Activated naive CD8-positive, alpha-beta T cell treated with anti-CD3 and anti-CD28 coated beads, Interleukin-2, amount 10 ng/mL, durations not matched to agents 7 days and 5 days (primary cell): Measurements from ENCODE around the gene PSMD1. TPM values are rescaled to one million over a fixed set of nuclear protein-coding genes. Genes with fewer than 3 reads are reported as not detected.

ENCODE experiments used
- ATAC-seq: fragments of 150-1000 bp; cut with Tn5 transposase; one replicate; pipeline ENCODE4 v1.10.0; 2021; ENCODE audit warnings: low read depth, moderate library complexity
- POLR2A ChIA-PET: fragments of 350-600 bp; sonication (Branson Sonifier 250); formaldehyde crosslinking; loops from one replicate; lab custom pipeline; 2021; ENCODE audit warnings: antibody characterized with exemption; lab: Charles Lee
- DNase-seq: peaks from one replicate; pipeline ENCODE4 v3.0.0; 2021
- H3K27ac Mint-ChIP-seq: one replicate; pipeline ENCODE4 v1.8.0; 2022; ENCODE audit warnings: mild to moderate bottlenecking, mixed read lengths
- H3K27me3 Mint-ChIP-seq: one replicate; pipeline ENCODE4 v1.8.0; 2022; ENCODE audit warnings: mild to moderate bottlenecking, moderate library complexity, mixed read lengths
- H3K36me3 Mint-ChIP-seq: one replicate; pipeline ENCODE4 v1.8.0; 2021; ENCODE audit warnings: mild to moderate bottlenecking, mixed read lengths
- H3K4me1 Mint-ChIP-seq: one replicate; pipeline ENCODE4 v1.8.0; 2021; ENCODE audit warnings: mixed read lengths
- H3K4me3 Mint-ChIP-seq: one replicate; pipeline ENCODE4 v1.8.0; 2022; ENCODE audit warnings: mild to moderate bottlenecking, moderate library complexity, mixed read lengths
- H3K9me3 Mint-ChIP-seq: one replicate; pipeline ENCODE4 v1.8.0; 2021; ENCODE audit warnings: mixed read lengths
- total RNA-seq, 2 experiments: library from RNA; stranded (reverse); gene quantifications; one replicate each; pipeline ENCODE4 v1.2.3, GENCODE V29; 2021

The PSMD1 gene
- 10 to 100 TPM; 64.0 to 65.4 TPM for total RNA-seq

DNA sequence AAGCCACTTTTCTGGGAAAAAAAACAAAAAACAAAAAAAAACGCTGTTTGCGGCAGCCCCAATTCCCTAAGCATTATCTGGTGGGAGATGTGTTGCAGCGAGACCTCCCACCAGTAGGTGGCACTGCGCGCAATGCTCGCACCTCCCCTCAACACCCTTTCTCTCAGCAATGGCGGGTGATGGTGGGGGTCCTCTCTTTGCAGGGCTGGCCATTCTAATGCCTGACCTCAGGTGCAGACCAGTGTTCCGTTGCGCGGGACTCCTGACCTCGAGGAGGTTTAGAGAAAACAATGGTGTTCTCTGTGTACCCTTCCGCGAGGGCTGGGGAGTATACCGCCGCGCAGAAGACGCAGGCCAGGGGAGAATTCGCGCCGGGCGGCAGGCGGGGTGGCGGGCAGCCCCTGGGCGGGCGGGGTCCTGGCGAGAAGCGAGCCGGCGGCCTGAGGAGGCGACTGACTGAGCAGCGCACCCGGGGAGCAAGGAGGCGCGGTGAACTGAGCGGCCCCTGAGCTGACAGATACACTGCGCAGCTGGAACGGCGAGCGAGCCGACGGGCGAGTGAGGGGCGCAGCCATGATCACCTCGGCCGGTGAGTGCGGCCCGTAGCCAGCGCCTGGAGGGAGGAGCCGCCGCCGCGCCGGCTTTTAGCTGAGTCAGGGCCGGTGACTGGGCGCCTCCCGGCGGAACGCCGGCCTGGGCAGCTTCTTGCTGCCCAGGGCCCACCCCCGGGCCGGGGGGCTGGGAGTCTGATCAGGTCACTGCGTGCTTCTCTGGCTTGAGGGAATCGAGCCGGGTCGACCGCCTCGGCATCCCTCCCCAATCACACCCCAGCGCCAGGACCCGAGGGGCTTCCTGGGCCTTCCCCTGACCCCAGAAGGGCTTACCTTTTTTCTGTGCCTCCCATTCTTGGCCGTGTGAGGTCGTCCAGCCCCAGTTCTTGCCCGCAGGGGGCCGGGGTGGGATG, at the start of gene PSMD1:
TSS of gene PSMD1 (plus strand) at position 415 of the 964 bp plus-strand sequence. CDS start at position 574, 159 bp downstream.
- Mint-ChIP-seq H3K9me3 (no peaks in the 10 kb centered on the region), H3K27me3 (peaks cover 9% of the 10 kb centered on the region), H3K27ac (peak within 1 kb of the TSS; percentile 100), H3K4me3 (peak within 1 kb of the TSS; percentile 97), H3K4me1 (peaks cover 46% of the 10 kb centered on the region), H3K36me3 (peaks cover 3% of the 10 kb centered on the region)
- POLR2A ChIA-PET, result no interaction called here
- peak; percentile 79 for ATAC-seq
- DNase-seq, result peak; percentile 92

DNA sequence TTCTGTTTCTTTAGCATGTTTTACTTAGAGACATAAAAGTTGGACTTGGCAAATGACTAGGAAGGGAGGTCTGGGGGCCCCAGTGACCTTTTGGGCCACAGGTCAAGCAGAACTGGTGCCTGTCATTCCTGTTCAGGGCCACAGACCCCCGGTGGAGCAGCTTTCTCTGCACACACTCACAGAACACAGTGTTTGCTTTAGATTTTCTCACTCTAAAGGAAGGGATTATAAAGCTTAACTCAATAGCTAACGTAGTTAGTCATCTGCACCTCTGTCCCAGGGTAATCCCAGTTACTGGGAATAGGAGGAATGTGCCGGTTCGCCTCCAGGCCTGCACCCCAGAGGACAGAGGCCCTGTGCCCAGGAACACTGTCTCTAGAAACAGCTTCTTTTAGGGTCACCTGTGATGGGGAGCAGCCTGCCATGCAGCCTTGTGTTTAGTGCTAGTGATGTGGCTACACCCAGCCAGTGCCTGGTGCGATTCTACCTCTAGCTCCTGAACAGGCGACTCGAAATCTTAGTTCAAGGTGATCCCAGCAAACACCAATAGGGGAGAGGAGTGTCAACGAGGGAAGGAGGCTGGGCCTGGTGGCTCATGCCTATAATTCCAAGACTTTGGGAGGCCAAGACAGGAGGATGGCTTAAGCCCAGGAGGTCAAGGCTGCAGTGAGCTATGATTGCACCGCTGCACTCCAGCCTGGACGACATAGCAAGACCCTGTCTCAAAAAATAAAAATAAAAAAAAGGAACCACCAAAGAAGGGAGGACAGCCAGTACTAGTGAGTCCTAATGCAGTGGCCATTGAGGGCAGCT, 49.2 kb upstream of the PSMD1 start:
- Mint-ChIP-seq H3K27ac (no peak overlapping the region), H3K4me3 (no peak overlapping the region), H3K4me1 (peaks cover 2% of the 10 kb centered on the region), H3K27me3 (peaks cover 17% of the 10 kb centered on the region), H3K9me3 (peaks cover 9% of the 10 kb centered on the region), H3K36me3 (peaks cover 8% of the 10 kb centered on the region)
- DNase-seq (no peak), ATAC-seq (no peak)
- POLR2A ChIA-PET, result no interaction called here

DNA sequence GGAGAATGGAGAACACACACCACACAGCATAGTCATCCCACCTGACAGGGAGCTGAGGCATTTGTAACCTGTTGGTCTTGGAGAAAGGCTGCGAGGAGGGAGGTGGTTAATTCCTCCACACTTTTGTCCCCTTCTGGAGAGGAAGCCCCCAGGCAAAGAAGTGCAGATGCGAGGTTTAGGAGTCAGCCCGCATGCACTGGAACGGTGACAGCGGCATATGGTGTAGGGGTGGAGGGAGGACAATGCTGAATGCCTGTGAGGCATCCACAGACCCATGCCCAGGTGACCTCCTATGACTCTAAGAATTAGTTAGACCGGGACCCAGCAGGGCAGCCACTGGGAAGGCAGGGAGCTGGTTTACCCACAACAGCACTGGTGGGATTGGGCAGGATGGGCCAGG, 48.5 kb upstream of the PSMD1 start:
- POLR2A ChIA-PET, result no interaction called here
- Mint-ChIP-seq H3K36me3 (peaks cover 8% of the 10 kb centered on the region), H3K27me3 (peaks cover 17% of the 10 kb centered on the region), H3K27ac (no peak overlapping the region), H3K4me1 (peaks cover 2% of the 10 kb centered on the region), H3K9me3 (peaks cover 9% of the 10 kb centered on the region), H3K4me3 (no peak overlapping the region)
- DNase-seq (no peak), ATAC-seq (no peak)

DNA sequence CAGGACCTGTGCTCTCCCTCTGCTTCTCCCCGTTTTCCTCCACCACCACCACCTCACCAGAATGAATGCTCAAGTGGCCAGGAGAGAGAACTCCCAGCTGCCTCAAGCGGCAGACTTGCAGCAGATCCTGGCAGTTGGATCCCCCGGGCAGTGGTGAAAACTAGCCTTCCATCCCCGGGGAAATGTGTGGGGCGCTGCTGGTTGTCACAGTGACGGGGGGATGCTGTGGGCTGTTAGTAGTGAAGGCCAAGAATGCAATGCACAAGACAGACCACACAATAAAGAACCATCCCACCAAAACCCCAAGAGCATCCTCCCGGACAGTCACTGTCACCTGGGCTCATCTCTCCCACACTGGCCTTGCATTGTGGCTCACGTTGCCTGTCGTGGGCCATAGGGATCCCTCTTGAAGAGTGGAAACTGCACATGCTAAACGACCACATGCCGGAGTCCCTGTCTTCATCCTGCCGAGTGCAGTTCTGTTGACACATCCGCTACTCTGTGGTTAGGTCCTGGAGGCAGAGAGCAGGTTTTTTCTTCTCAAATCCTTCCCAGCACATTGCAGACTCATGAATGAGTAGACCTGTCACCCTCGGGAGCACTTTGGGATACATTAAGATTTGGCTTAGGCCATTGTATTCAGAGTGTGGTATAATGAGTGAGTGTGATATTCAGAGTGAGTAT, 47.3 kb upstream of the PSMD1 start:
- Mint-ChIP-seq H3K27ac (no peak overlapping the region), H3K4me3 (no peak overlapping the region), H3K9me3 (peaks cover 9% of the 10 kb centered on the region), H3K36me3 (peaks cover 8% of the 10 kb centered on the region), H3K27me3 (peaks cover 14% of the 10 kb centered on the region), H3K4me1 (peaks cover 2% of the 10 kb centered on the region)
- POLR2A ChIA-PET, result no interaction called here
- no peak for DNase-seq
- ATAC-seq, result no peak

DNA sequence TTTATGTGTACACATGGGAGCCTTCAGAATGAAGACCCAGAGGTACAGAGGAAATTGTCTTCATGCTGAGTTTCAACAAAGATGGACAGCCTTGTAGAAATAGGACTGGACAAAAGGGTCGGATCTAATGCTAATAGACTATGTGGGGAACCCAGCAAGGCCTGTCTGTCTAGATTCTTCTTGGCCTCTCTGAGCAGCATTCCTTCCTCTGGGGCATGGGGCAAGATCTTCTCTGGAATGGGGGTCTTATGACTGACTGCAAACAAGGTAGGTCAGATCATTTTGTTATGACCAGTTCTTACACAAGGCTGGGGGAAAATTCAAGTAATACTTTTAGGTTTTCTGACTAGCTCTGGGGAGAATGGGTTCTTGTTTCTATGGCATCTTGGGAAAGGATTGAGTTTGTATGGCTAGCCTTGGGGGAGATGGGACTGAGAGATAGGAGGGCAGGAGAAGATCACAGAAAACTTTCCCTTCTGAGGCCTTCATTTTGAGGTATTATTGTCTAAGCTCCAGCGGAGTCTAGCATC, 46.4 kb upstream of the PSMD1 start:
- DNase-seq (no peak), ATAC-seq (no peak)
- H3K27me3 Mint-ChIP-seq, result peaks cover 14% of the 10 kb centered on the region
- H3K9me3 Mint-ChIP-seq, result peaks cover 3% of the 10 kb centered on the region
- POLR2A ChIA-PET, result no interaction called here
- peaks cover 2% of the 10 kb centered on the region for H3K4me1 Mint-ChIP-seq
- no peak overlapping the region for H3K27ac Mint-ChIP-seq
- no peak overlapping the region for H3K4me3 Mint-ChIP-seq
- H3K36me3 Mint-ChIP-seq, result peaks cover 4% of the 10 kb centered on the region

DNA sequence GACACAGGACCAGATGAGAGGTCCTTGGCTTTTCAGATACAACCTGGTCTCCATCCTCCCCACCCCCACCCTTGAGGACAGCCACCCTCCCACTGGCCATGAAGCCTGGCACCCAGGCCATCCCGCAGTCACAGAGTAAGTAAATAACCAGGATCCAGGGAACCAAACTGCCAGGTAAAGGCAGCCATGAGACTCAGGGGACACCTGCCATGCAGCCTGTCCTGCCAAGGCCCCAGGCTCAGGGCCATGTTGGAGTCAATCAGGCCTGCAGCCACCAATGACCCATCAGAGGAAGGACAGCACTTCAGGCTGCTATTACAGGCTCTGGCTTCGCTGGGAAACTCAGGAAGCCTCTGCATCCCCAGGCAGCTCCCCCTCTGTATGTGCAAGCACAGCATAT, 45.1 kb upstream of the PSMD1 start:
- Mint-ChIP-seq H3K9me3 (no peaks in the 10 kb centered on the region), H3K4me1 (no peaks in the 10 kb centered on the region), H3K27me3 (peaks cover 18% of the 10 kb centered on the region), H3K4me3 (no peak overlapping the region), H3K27ac (no peak overlapping the region), H3K36me3 (no peaks in the 10 kb centered on the region)
- no peak for DNase-seq
- POLR2A ChIA-PET, result interaction anchor here (0.7 kb wide), 1 partner anchor 274 kb away, joined by 4 read pairs; no protein-coding TSS in a partner anchor
- ATAC-seq, result no peak

DNA sequence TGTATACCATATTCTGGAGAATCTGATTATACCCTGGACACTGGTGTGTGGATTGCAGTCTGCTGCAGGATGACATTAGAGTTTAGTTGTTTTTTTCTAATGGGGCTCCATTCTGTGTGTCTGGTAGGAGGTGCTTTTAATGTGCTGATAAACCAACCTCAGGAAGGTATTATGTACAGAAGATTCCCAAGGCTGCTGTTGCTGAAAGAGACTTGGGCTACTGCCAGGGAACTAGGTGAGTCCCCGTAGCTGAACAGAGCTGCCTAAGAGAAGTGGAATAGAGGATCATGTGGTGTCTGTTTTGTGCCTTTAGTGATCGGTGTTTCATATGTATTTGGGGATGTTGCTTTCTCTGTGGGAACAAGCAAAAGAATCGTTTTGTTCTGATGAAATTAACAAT, 44.2 kb upstream of the PSMD1 start:
- DNase-seq (no peak), ATAC-seq (no peak)
- Mint-ChIP-seq H3K4me3 (no peak overlapping the region), H3K27me3 (peaks cover 25% of the 10 kb centered on the region), H3K9me3 (no peaks in the 10 kb centered on the region), H3K4me1 (no peaks in the 10 kb centered on the region), H3K27ac (no peak overlapping the region), H3K36me3 (no peaks in the 10 kb centered on the region)
- POLR2A ChIA-PET, result no interaction called here

DNA sequence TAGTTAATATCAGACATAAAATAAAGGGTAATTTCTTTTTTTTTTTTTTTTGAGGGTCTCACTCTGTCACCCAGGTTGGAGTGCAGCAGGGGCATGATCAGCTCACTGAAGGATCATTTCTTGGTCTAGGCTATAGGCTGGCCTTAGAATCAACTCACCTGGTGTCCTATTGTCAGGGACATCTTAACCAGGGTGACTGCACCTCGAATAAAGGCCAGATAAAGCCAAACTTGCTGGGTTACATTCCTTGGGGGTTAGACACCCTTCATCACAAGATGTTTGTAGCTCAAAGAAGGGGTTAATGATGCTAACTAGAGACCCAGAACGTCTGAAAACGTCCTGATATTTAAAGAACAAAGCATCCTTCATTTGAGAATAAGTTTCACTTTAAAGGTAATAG, 42.8 kb upstream of the PSMD1 start:
- ATAC-seq (no peak), DNase-seq (no peak)
- Mint-ChIP-seq H3K36me3 (no peaks in the 10 kb centered on the region), H3K9me3 (no peaks in the 10 kb centered on the region), H3K4me3 (no peak overlapping the region), H3K27me3 (peaks cover 26% of the 10 kb centered on the region), H3K27ac (no peak overlapping the region), H3K4me1 (no peaks in the 10 kb centered on the region)
- POLR2A ChIA-PET, result interaction anchor here (0.7 kb wide), 1 partner anchor 92 kb away, joined by 4 read pairs; no protein-coding TSS in a partner anchor

DNA sequence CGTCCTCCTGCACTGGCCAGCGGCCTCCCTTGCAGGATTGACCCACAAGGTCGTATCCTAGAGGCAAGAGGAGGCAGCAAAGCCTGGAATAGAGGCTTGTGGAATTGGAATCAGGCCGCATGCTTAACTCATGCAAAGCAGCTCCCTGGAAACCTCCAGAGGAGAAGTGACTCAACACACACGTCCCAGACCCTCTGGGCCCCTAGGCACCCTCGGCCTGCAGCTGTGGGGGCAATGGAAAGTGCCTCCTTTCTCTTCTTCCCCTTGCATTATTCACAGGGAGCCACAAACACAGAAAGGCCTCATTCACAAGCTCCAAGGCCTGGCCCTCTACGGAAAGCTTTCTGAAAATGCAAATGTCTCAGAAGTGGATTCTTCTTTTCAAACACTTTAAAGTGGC, 41.2 kb upstream of the PSMD1 start:
- H3K9me3 Mint-ChIP-seq, result no peaks in the 10 kb centered on the region
- H3K27me3 Mint-ChIP-seq, result peaks cover 26% of the 10 kb centered on the region
- POLR2A ChIA-PET, result no interaction called here
- H3K4me3 Mint-ChIP-seq, result no peak overlapping the region
- no peaks in the 10 kb centered on the region for H3K36me3 Mint-ChIP-seq
- no peaks in the 10 kb centered on the region for H3K4me1 Mint-ChIP-seq
- DNase-seq (no peak), ATAC-seq (no peak)
- H3K27ac Mint-ChIP-seq, result no peak overlapping the region

DNA sequence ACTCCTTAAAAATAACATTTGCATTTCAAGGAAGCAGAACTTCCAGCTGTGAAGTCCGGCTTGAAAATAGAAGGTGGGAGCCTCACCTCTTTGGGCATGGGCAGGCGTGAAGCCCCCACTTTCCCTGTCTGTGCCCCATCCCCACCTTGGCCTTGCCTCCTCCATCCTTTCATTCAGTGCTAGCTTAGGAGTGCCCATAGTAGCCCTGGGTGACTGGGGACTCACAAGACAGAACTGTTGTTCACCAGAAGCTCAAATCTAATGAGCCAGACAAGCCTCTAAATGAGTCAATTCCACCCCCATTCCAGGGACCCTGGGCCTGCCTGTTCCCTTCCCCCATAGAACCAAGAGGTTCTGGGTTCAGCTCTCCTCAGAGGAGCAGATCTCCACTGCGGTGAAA, 40.7 kb upstream of the PSMD1 start:
- H3K27me3 Mint-ChIP-seq, result peaks cover 29% of the 10 kb centered on the region
- no peaks in the 10 kb centered on the region for H3K36me3 Mint-ChIP-seq
- ATAC-seq (no peak), DNase-seq (no peak)
- no peak overlapping the region for H3K27ac Mint-ChIP-seq
- H3K9me3 Mint-ChIP-seq, result no peaks in the 10 kb centered on the region
- H3K4me3 Mint-ChIP-seq, result no peak overlapping the region
- POLR2A ChIA-PET, result no interaction called here
- H3K4me1 Mint-ChIP-seq, result no peaks in the 10 kb centered on the region

DNA sequence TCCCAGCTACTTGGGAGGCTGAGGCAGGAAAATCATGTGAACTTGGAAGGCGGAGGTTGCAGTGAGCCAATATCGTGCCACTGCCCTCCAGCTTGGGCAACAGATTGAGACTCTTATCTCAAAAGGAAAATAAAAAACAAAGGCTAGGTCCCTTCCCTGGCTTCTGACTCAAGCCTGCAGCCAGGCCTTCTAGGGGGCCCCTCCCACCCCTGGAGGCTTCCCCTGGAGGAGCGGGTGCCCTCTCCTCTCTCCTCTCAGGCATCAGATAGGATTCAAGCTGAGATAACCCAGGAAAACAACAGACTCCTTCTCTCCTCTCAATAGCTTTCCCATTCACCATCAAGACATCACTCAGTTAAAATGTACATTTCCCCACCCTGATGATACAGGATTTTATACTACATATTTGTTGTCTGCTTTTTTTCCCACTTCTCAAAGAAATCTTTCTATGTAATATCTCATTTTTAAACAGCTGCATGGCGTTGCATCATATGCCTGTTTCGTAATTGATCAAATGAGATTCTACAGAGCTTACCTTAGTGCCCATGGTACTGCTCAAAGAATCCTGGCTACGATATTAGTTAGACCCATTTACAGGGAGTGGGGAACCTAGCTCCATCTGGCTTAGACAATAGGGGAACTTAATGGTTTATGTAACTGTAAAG, 40.0 kb upstream of the PSMD1 start:
- Mint-ChIP-seq H3K27ac (no peak overlapping the region), H3K36me3 (no peaks in the 10 kb centered on the region), H3K4me3 (no peak overlapping the region), H3K9me3 (no peaks in the 10 kb centered on the region), H3K4me1 (no peaks in the 10 kb centered on the region), H3K27me3 (peaks cover 29% of the 10 kb centered on the region)
- POLR2A ChIA-PET, result no interaction called here
- ATAC-seq (no peak), DNase-seq (no peak)

DNA sequence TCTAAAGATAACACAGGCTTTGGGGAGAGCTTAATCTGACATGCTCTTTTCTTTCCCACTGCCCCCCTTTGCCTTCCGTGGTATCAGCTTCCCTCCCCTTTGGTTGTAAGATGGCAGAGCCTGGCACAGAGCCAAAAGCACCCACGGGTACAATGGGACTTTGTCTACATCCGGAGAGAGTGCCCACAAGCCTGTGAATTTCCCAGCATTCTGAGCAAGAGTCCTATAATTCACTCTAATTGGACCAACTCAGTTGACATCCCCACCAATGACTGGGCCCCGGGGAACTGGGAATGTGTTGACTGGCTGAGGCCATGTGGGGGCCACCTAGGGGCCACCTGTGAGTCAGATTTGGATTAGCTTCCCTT, 39.5 kb upstream of the PSMD1 start:
- Mint-ChIP-seq H3K36me3 (no peaks in the 10 kb centered on the region), H3K27me3 (peaks cover 33% of the 10 kb centered on the region), H3K4me1 (no peaks in the 10 kb centered on the region), H3K4me3 (no peak overlapping the region), H3K9me3 (no peaks in the 10 kb centered on the region), H3K27ac (no peak overlapping the region)
- ATAC-seq (no peak), DNase-seq (no peak)
- POLR2A ChIA-PET, result no interaction called here
